HepG2 (cell line): ENCODE measurements around the gene MAPRE3. TPM values are rescaled to one million over a fixed set of nuclear protein-coding genes. Genes with fewer than 3 reads are reported as not detected.

Experiments
- CBFB ChIP-seq: sonication (generic); formaldehyde crosslinking; IDR thresholded peaks from 2 replicates; pipeline ENCODE4 v1.4.0; 2020; ENCODE audit warnings: missing genetic modification reagents
- CEBPG ChIP-seq: IDR thresholded peaks from 2 replicates; pipeline ENCODE4 v1.6.1; 2016
- ETV5 ChIP-seq: IDR thresholded peaks from 2 replicates; pipeline ENCODE4 v1.6.1; 2018; ENCODE audit warnings: missing biosample characterization, missing genetic modification reagents, inconsistent platforms, borderline replicate concordance
- FOXA1 ChIP-seq, 2 experiments: fragments of 450-650 bp in 1 of 2; sonication (generic) in 1 of 2; formaldehyde crosslinking in 1 of 2; IDR thresholded peaks; 2 replicates each; pipeline versions ENCODE4 v1.4.0 to v1.6.1; 2016 to 2020; ENCODE audit warnings: missing genetic modification reagents in 1 of 2
- HNF4A ChIP-seq: sonication (generic); formaldehyde crosslinking; IDR thresholded peaks from 2 replicates; pipeline ENCODE4 v1.4.0; 2020; ENCODE audit warnings: missing genetic modification reagents
- KDM2A ChIP-seq: sonication (generic); formaldehyde crosslinking; IDR thresholded peaks from 2 replicates; pipeline ENCODE4 v1.4.0; 2020; ENCODE audit warnings: low read depth, missing genetic modification reagents, borderline replicate concordance
- NPAS2 ChIP-seq: sonication (generic); formaldehyde crosslinking; IDR thresholded peaks from 2 replicates; pipeline ENCODE4 v1.8.0; 2022; ENCODE audit warnings: mild to moderate bottlenecking, missing genetic modification reagents, borderline replicate concordance
- POLR2A ChIP-seq, 2 experiments: IDR thresholded peaks; 2 replicates each; pipeline ENCODE4 v1.6.1; 2011; ENCODE audit warnings: low read depth in 2 of 2, low read length in 2 of 2, mild to moderate bottlenecking in 1 of 2, moderate library complexity in 1 of 2; ENCODE audit not compliant: insufficient read depth in 1 of 2
- STAT5B ChIP-seq: sonication (generic); formaldehyde crosslinking; IDR thresholded peaks from 2 replicates; pipeline ENCODE4 v1.4.0; 2020; ENCODE audit warnings: missing genetic modification reagents
- ZNF253 ChIP-seq: sonication (generic); formaldehyde crosslinking; IDR thresholded peaks from 2 replicates; pipeline ENCODE4 v1.8.0; 2022; ENCODE audit warnings: mild to moderate bottlenecking, missing genetic modification reagents, borderline replicate concordance
- ZNF331 ChIP-seq: sonication (generic); formaldehyde crosslinking; IDR thresholded peaks from 2 replicates; pipeline ENCODE4 v1.4.0; 2020; ENCODE audit warnings: missing genetic modification reagents
- ZNF710 ChIP-seq: sonication (generic); formaldehyde crosslinking; IDR thresholded peaks from 2 replicates; pipeline ENCODE4 v1.5.0; 2020; ENCODE audit warnings: mild to moderate bottlenecking, missing genetic modification reagents, borderline replicate concordance
- ZNF766 ChIP-seq: sonication (generic); formaldehyde crosslinking; IDR thresholded peaks from 2 replicates; pipeline ENCODE4 v1.5.0; 2020; ENCODE audit warnings: missing genetic modification reagents, borderline replicate concordance
- polyA plus RNA-seq, 8 experiments: library from polyadenylated mRNA; depleted of rRNA in 3 of 8; stranded (reverse) in 7 of 8; unstranded in 1 of 8; fragments of >200 nt; fragmentation: Illumina TruSeq in 4 of 8; extraction: Trizol in 4 of 8; gene quantifications; 2 replicates each; pipeline versions ENCODE4 v1.2.1 to v1.2.3, GENCODE V29; 2011 to 2016; ENCODE audit warnings: low read depth in 4 of 8, missing spikeins in 1 of 8, mixed read lengths in 1 of 8; ENCODE audit not compliant: insufficient read depth in 1 of 8
- total RNA-seq, 5 experiments: library from RNA; depleted of rRNA; stranded (reverse); fragments of >200 nt; fragmentation: Illumina TruSeq; extraction: Trizol; gene quantifications; 2 replicates each; pipeline ENCODE4 v1.2.3, GENCODE V29; 2016; ENCODE audit warnings: low read depth in 1 of 5
- TF ChIP-seq, protein P1 (sequence below): sonication (generic); formaldehyde crosslinking; IDR thresholded peaks from 2 replicates; pipeline ENCODE4 v1.5.1; 2020; ENCODE audit warnings: mild to moderate bottlenecking, missing genetic modification reagents, borderline replicate concordance
- TF ChIP-seq, protein P2 (sequence below): sonication (generic); formaldehyde crosslinking; IDR thresholded peaks from 2 replicates; pipeline ENCODE4 v1.5.1; 2020; ENCODE audit warnings: mild to moderate bottlenecking, missing genetic modification reagents, borderline replicate concordance
- TF ChIP-seq, protein P3 (sequence below): sonication (generic); formaldehyde crosslinking; IDR thresholded peaks from 2 replicates; pipeline ENCODE4 v1.4.0; 2020; ENCODE audit warnings: missing genetic modification reagents

Gene MAPRE3
- total and polyA plus RNA-seq, 2 of the 13 experiments (the other 11 are each of a cell fraction or from before 2014, with no cell fraction given) = 0.31 to 0.91 TPM

GRCh38 chr2:27050996-27051901 lies 80.8 kb downstream of the MAPRE3 start, which contains the start of gene AGBL5 (continued):
- TF ChIP-seq NPAS2 (CRISPR knock-in tag) = no peak
- TF ChIP-seq, protein P1, sequence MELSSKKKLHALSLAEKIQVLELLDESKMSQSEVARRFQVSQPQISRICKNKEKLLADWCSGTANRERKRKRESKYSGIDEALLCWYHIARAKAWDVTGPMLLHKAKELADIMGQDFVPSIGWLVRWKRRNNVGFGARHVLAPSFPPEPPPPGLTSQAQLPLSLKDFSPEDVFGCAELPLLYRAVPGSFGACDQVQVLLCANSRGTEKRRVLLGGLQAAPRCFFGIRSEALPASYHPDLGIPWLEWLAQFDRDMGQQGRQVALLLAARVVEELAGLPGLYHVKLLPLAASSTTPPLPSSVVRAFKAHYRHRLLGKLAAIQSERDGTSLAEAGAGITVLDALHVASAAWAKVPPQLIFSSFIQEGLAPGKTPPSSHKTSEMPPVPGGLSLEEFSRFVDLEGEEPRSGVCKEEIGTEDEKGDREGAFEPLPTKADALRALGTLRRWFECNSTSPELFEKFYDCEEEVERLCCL (CRISPR knock-in tag) = peak; percentile 95
- TF ChIP-seq ETV5 = peak; percentile 89
- peak; percentile 37 for TF ChIP-seq CBFB (CRISPR knock-in tag)
- TF ChIP-seq CEBPG (CRISPR knock-in tag) = peak; percentile 2; the same call in 1 of the 2 replicates
- peak; percentile 58 to 71; a peak in 3 of 4 replicates for TF ChIP-seq POLR2A (IDR thresholded peaks at IDR 0.05; ENCODE audit: insufficient read depth in 1 of 2, low read depth in 2 of 2, low read length in 2 of 2)
- TF ChIP-seq HNF4A (CRISPR knock-in tag) = no peak; the same call in 1 of the 2 replicates
- TF ChIP-seq, protein P2, sequence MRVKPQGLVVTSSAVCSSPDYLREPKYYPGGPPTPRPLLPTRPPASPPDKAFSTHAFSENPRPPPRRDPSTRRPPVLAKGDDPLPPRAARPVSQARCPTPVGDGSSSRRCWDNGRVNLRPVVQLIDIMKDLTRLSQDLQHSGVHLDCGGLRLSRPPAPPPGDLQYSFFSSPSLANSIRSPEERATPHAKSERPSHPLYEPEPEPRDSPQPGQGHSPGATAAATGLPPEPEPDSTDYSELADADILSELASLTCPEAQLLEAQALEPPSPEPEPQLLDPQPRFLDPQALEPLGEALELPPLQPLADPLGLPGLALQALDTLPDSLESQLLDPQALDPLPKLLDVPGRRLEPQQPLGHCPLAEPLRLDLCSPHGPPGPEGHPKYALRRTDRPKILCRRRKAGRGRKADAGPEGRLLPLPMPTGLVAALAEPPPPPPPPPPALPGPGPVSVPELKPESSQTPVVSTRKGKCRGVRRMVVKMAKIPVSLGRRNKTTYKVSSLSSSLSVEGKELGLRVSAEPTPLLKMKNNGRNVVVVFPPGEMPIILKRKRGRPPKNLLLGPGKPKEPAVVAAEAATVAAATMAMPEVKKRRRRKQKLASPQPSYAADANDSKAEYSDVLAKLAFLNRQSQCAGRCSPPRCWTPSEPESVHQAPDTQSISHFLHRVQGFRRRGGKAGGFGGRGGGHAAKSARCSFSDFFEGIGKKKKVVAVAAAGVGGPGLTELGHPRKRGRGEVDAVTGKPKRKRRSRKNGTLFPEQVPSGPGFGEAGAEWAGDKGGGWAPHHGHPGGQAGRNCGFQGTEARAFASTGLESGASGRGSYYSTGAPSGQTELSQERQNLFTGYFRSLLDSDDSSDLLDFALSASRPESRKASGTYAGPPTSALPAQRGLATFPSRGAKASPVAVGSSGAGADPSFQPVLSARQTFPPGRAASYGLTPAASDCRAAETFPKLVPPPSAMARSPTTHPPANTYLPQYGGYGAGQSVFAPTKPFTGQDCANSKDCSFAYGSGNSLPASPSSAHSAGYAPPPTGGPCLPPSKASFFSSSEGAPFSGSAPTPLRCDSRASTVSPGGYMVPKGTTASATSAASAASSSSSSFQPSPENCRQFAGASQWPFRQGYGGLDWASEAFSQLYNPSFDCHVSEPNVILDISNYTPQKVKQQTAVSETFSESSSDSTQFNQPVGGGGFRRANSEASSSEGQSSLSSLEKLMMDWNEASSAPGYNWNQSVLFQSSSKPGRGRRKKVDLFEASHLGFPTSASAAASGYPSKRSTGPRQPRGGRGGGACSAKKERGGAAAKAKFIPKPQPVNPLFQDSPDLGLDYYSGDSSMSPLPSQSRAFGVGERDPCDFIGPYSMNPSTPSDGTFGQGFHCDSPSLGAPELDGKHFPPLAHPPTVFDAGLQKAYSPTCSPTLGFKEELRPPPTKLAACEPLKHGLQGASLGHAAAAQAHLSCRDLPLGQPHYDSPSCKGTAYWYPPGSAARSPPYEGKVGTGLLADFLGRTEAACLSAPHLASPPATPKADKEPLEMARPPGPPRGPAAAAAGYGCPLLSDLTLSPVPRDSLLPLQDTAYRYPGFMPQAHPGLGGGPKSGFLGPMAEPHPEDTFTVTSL (CRISPR knock-in tag) = no peak; the same call in none of the 2 replicates
- no peak for TF ChIP-seq FOXA1 (IDR thresholded peaks at IDR 0.05)
- no peak; the same call in 1 of the 2 replicates for TF ChIP-seq FOXA1 (CRISPR knock-in tag; IDR thresholded peaks at IDR 0.05)
- 0 out of 2 replicates have a peak, but pooled peaks have one; percentile 26 for TF ChIP-seq ZNF710
- peak; percentile 49 for TF ChIP-seq STAT5B (CRISPR knock-in tag)
- no peak for TF ChIP-seq ZNF253 (CRISPR knock-in tag)
- TF ChIP-seq KDM2A (CRISPR knock-in tag) = peak; percentile 95
- TF ChIP-seq, protein P3, sequence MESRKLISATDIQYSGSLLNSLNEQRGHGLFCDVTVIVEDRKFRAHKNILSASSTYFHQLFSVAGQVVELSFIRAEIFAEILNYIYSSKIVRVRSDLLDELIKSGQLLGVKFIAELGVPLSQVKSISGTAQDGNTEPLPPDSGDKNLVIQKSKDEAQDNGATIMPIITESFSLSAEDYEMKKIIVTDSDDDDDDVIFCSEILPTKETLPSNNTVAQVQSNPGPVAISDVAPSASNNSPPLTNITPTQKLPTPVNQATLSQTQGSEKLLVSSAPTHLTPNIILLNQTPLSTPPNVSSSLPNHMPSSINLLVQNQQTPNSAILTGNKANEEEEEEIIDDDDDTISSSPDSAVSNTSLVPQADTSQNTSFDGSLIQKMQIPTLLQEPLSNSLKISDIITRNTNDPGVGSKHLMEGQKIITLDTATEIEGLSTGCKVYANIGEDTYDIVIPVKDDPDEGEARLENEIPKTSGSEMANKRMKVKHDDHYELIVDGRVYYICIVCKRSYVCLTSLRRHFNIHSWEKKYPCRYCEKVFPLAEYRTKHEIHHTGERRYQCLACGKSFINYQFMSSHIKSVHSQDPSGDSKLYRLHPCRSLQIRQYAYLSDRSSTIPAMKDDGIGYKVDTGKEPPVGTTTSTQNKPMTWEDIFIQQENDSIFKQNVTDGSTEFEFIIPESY (CRISPR knock-in tag) = peak; percentile 73
- peak; percentile 91 for TF ChIP-seq ZNF766
- TF ChIP-seq ZNF331 = no peak; the same call in 1 of the 2 replicates
